Spleen (tissue), 7 donors: ENCODE measurements around the gene UBASH3A.

ENCODE experiments used
- CTCF ChIP-seq, 11 experiments: fragments of 200-600 bp in 7 of 11; fragments of 450-650 bp in 4 of 11; sonication (generic) in 4 of 11; IDR thresholded peaks in 8 of 11; conservative IDR thresholded peaks in 3 of 11; 1 replicate in 7 of 11; 2 replicates in 4 of 11; pipeline versions ENCODE4 v1.4.0 to v1.8.0; 2016 to 2021; ENCODE audit warnings: antibody characterized with exemption in 11 of 11, inconsistent platforms in 4 of 11, mild to moderate bottlenecking in 1 of 11
- POLR2A ChIP-seq, 3 donors: fragments of 450-650 bp; IDR thresholded peaks; one replicate each; pipeline ENCODE4 v1.5.1; 2017; ENCODE audit warnings: antibody characterized with exemption in 3 of 3, mild to moderate bottlenecking in 1 of 3
- POLR2AphosphoS5 ChIP-seq, 3 donors: sonication (generic); formaldehyde crosslinking; IDR thresholded peaks; one replicate each; pipeline ENCODE4 v1.5.1; 2017; ENCODE audit warnings: antibody characterized with exemption in 3 of 3
- donor health status: DM: no; HTN: no; CAD: no; lungs with moderate emphysema.
- donor health status: DM: no; HTN: no; CAD: no.
- donor health status: DM: no; HTN: no; CAD: no.

GRCh38 chr21:42478504-42478903 lies 74.8 kb downstream of the UBASH3A start:
- TF ChIP-seq POLR2AphosphoS5 (IDR thresholded peaks at IDR 0.05): no peak
- no peak for TF ChIP-seq CTCF (IDR thresholded peaks at IDR 0.05 in 8 of 11, conservative IDR thresholded peaks at IDR 0.05 in 3 of 11)
- TF ChIP-seq POLR2A (IDR thresholded peaks at IDR 0.05): no peak
